Astrocyte (in vitro differentiated cells and primary cell): ENCODE results near the gene CD58. TPM values are rescaled to one million over a fixed set of nuclear protein-coding genes. Genes with fewer than 3 reads are reported as not detected.

ENCODE experiments used
- DNase-seq: peaks from one replicate; pipeline ENCODE4 v3.0.0-alpha.2; 2010; ENCODE audit warnings: low read depth
- FAIRE-seq: peaks from 2 replicates; lab custom pipeline; 2011; peaks lifted over from hg19 to GRCh38; lab: Jason Lieb, UNC
- H2AFZ ChIP-seq: 2 replicates; pipeline ENCODE4 v1.6.0; 2012; ENCODE audit warnings: low read depth, low read length, inconsistent platforms
- H3K27ac ChIP-seq: 2 replicates; pipeline ENCODE4 v1.5.1; 2011; ENCODE audit warnings: low read depth, low read length, inconsistent platforms
- H3K27me3 ChIP-seq: 2 replicates; pipeline ENCODE4 v1.6.0; 2011; ENCODE audit warnings: low read length, inconsistent platforms; ENCODE audit not compliant: insufficient read depth
- H3K36me3 ChIP-seq: 2 replicates; pipeline ENCODE4 v1.5.1; 2011; ENCODE audit warnings: low read length, inconsistent platforms; ENCODE audit not compliant: insufficient read depth
- H3K4me1 ChIP-seq: 2 replicates; pipeline ENCODE4 v1.5.1; 2011; ENCODE audit warnings: low read length, inconsistent platforms; ENCODE audit not compliant: insufficient read depth
- H3K4me2 ChIP-seq: 2 replicates; pipeline ENCODE4 v1.6.0; 2012; ENCODE audit warnings: low read length, inconsistent platforms
- H3K4me3 ChIP-seq: 2 replicates; pipeline ENCODE4 v1.5.1; 2011; ENCODE audit warnings: low read depth, mild to moderate bottlenecking, low read length, inconsistent platforms; ENCODE audit not compliant: insufficient read depth
- H3K79me2 ChIP-seq: 2 replicates; pipeline ENCODE4 v1.6.0; 2012; ENCODE audit warnings: mild to moderate bottlenecking, low read length, inconsistent platforms; ENCODE audit not compliant: insufficient read depth
- H3K9ac ChIP-seq: 2 replicates; pipeline ENCODE4 v1.6.0; 2012; ENCODE audit warnings: mild to moderate bottlenecking, low read length, inconsistent platforms
- H3K9me3 ChIP-seq: 2 replicates; pipeline ENCODE4 v1.5.1; 2012; ENCODE audit warnings: low read depth, mild to moderate bottlenecking, low read length, inconsistent platforms; ENCODE audit not compliant: insufficient read depth
- H4K20me1 ChIP-seq: 2 replicates; pipeline ENCODE4 v1.6.0; 2012; ENCODE audit warnings: low read length, inconsistent platforms; ENCODE audit not compliant: insufficient read depth
- H3K27ac Mint-ChIP-seq: one replicate; pipeline ENCODE4 v1.8.0; 2021; ENCODE audit warnings: mild to moderate bottlenecking, mixed read lengths; ENCODE audit not compliant: unreplicated experiment
- H3K27me3 Mint-ChIP-seq: one replicate; pipeline ENCODE4 v1.8.0; 2021; ENCODE audit warnings: low read depth, mixed read lengths; ENCODE audit not compliant: unreplicated experiment
- H3K36me3 Mint-ChIP-seq: one replicate; pipeline ENCODE4 v1.8.0; 2021; ENCODE audit warnings: low read depth, mixed read lengths; ENCODE audit not compliant: unreplicated experiment
- H3K4me1 Mint-ChIP-seq: one replicate; pipeline ENCODE4 v1.8.0; 2021; ENCODE audit warnings: low read depth, mixed read lengths; ENCODE audit not compliant: unreplicated experiment
- H3K4me3 Mint-ChIP-seq: one replicate; pipeline ENCODE4 v1.8.0; 2021; ENCODE audit warnings: mild to moderate bottlenecking, moderate library complexity, mixed read lengths; ENCODE audit not compliant: unreplicated experiment
- H3K9me3 Mint-ChIP-seq: one replicate; pipeline ENCODE4 v1.8.0; 2021; ENCODE audit warnings: mild to moderate bottlenecking, mixed read lengths; ENCODE audit not compliant: unreplicated experiment
- CTCF ChIP-seq: IDR thresholded peaks from 2 replicates; pipeline ENCODE4 v1.5.1; 2011; ENCODE audit warnings: low read depth, mild to moderate bottlenecking, inconsistent platforms, low read length, moderate library complexity; ENCODE audit not compliant: insufficient read depth
- EZH2 ChIP-seq: IDR thresholded peaks from 2 replicates; pipeline ENCODE4 v1.6.1; 2012; ENCODE audit warnings: mild to moderate bottlenecking, low read length, inconsistent platforms; ENCODE audit not compliant: insufficient read depth
- total RNA-seq: library from RNA; stranded (reverse); gene quantifications from 2 replicates; pipeline ENCODE4 v1.2.1, GENCODE V29; 2021

The CD58 gene
- total RNA-seq, 1 donor from 2014 or later: 13.0 TPM

- H3K27ac ChIP-seq: no peak overlapping the region
- H3K79me2 ChIP-seq: no peaks in the 10 kb centered on the region
- TF ChIP-seq EZH2 (no peak), CTCF (no peak)
- H3K4me1 Mint-ChIP-seq: peaks cover 6% of the 10 kb centered on the region
- H3K9ac ChIP-seq: no peak overlapping the region
- no peak for FAIRE-seq
- peaks cover 25% of the 10 kb centered on the region for H3K36me3 Mint-ChIP-seq
- no peak for DNase-seq
- no peaks in the 10 kb centered on the region for H3K9me3 ChIP-seq
- no peaks in the 10 kb centered on the region for H4K20me1 ChIP-seq
- H3K9me3 Mint-ChIP-seq: no peaks in the 10 kb centered on the region
- H2AFZ ChIP-seq: no peak overlapping the region
- H3K4me2 ChIP-seq: no peak overlapping the region
- no peak overlapping the region for H3K4me3 Mint-ChIP-seq
- no peaks in the 10 kb centered on the region for H3K27me3 Mint-ChIP-seq
- H3K27me3 ChIP-seq: no peaks in the 10 kb centered on the region
- H3K27ac Mint-ChIP-seq: no peak overlapping the region
- H3K36me3 ChIP-seq: no peaks in the 10 kb centered on the region
- H3K4me1 ChIP-seq: peaks cover 20% of the 10 kb centered on the region
- H3K4me3 ChIP-seq: no peak overlapping the region
These were observed 32.9 kb downstream of the CD58 start for GRCh38 chr1:116537898-116538297.

- H3K4me1 Mint-ChIP-seq: peaks cover 6% of the 10 kb centered on the region
- H3K79me2 ChIP-seq: no peaks in the 10 kb centered on the region
- H3K27me3 ChIP-seq: no peaks in the 10 kb centered on the region
- H3K9me3 ChIP-seq: no peaks in the 10 kb centered on the region
- no peak overlapping the region for H3K27ac Mint-ChIP-seq
- no peak overlapping the region for H3K4me2 ChIP-seq
- no peak overlapping the region for H3K4me3 Mint-ChIP-seq
- peaks cover 21% of the 10 kb centered on the region for H3K36me3 Mint-ChIP-seq
- H3K27ac ChIP-seq: no peak overlapping the region
- DNase-seq (peak; percentile 50), FAIRE-seq (no peak)
- H3K4me3 ChIP-seq: no peak overlapping the region
- H3K27me3 Mint-ChIP-seq: no peaks in the 10 kb centered on the region
- no peak overlapping the region for H3K9ac ChIP-seq
- H3K4me1 ChIP-seq: peaks cover 20% of the 10 kb centered on the region
- TF ChIP-seq CTCF: no peak
- TF ChIP-seq EZH2: no peak
- H4K20me1 ChIP-seq: no peaks in the 10 kb centered on the region
- no peaks in the 10 kb centered on the region for H3K36me3 ChIP-seq
- no peak overlapping the region for H2AFZ ChIP-seq
- H3K9me3 Mint-ChIP-seq: no peaks in the 10 kb centered on the region
These were observed 33.6 kb downstream of the CD58 start for GRCh38 chr1:116537040-116537831.
